Dermis blood vessel endothelial cell (primary cell): ENCODE data around the gene ARHGAP29. TPM values are rescaled to one million over a fixed set of nuclear protein-coding genes. Genes with fewer than 3 reads are reported as not detected.

Experiments used
- total RNA-seq: library from RNA; depleted of rRNA; stranded (reverse); fragments of >200 nt; gene quantifications from 2 replicates; pipeline ENCODE4 v1.2.3, GENCODE V29; 2014

The ARHGAP29 gene
- total RNA-seq, 1 donor from 2014 or later = 254 TPM

Other genes starting within 250 kb of the ARHGAP29 start
- 113 and 177 TPM in 2 replicates for gene ABCA4, start 116.4 kb downstream of the ARHGAP29 start, total RNA-seq
- gene ABCD3, start 180.8 kb upstream of the ARHGAP29 start, total RNA-seq = 36.9 and 53.0 TPM in 2 replicates